ENCODE data around the gene C16orf96.

Gene C16orf96

DNA sequence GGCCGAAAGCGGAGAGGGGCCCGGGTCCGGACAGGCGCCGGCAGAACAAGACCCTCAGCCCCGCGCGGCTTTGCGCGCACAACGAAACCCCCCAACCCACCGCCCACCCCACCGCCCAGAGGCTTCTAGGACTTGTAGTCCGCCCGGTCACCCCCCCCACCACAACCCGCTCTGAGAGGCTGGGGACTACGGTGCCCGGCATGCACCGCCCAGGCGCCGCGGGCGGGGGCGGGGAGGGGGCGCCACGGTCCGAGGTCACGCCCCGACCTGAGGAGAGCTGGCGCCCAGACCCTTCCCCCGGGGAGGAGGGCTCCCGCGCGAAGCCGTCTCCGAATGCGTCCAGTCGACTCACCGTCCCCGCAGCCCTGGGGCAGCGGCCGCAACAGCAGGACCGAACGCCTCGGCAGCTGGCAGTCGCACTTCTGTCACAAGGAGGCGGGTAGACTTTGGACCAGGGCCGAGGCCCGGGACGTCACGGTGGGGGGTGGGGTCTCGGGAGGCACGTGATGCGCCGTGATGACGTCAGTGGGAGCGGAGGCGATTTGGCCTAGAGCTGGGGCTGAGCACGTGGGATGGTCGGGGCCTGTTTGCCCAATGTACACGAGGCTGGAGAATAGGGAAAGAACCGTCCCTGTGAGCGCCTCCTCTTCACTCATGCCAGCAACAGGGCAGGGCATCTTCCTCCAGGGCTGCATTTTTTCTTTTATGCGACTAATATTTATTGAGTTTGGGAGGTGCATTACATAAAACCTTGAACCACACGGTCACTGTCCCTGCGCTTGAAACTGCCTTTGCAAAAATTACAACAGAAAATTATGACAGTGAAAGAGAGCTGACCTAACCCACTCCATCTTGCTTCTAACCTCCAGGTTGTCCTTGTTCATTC lies 17.5 kb upstream of the C16orf96 start, which contains the start of gene CDIP1 (continued):
- TF ChIP-seq ZNF660 (tag by site-specific recombination; IDR thresholded peaks at IDR 0.05) (peak; percentile 70; the same call in 1 of the 2 replicates), GLI4 (tag by site-specific recombination; IDR thresholded peaks at IDR 0.05) (peak; percentile 90), ZNF223 (tag by site-specific recombination; IDR thresholded peaks at IDR 0.05) (no peak), ZBTB11 (tag by site-specific recombination; conservative IDR thresholded peaks at IDR 0.05; ENCODE audit: low read depth) (no peak; the same call in 1 of the 2 replicates)
- TF ChIP-seq, protein P1, sequence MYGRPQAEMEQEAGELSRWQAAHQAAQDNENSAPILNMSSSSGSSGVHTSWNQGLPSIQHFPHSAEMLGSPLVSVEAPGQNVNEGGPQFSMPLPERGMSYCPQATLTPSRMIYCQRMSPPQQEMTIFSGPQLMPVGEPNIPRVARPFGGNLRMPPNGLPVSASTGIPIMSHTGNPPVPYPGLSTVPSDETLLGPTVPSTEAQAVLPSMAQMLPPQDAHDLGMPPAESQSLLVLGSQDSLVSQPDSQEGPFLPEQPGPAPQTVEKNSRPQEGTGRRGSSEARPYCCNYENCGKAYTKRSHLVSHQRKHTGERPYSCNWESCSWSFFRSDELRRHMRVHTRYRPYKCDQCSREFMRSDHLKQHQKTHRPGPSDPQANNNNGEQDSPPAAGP (tag by site-specific recombination; IDR thresholded peaks at IDR 0.05) = peak; percentile 96

DNA sequence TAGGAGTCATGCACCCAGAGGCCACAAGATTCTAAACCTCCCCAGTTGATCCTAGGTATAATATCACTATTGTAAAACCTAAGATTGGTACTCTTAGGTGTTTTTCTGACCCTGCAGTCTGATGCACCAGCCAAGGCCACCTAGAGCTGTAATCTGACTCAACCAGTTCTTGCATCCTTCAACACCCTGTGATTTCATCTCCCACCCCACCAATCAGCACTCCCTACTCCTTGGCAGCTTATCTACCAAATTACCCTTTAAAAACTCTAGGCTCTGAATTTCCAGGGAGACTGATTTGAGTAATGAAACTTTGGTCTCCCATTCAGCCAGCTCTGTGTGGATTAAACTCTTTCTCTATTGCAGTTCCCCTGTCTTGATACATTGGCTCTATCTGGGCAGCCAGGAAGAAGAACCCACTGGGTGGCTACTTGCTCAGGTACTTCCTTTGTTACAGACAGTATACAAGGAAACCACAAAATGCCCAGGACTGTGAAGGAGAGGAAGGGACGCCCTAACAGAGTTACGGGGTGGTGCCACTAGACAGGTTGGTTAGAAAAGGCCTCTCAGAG lies 16.3 kb upstream of the C16orf96 start:
- ChIA-PET POLR2A (interaction anchor here (1.6 kb wide), 1 partner anchor 19 kb away, joined by 3 read pairs; no protein-coding TSS in a partner anchor), CTCF (interaction anchor here (0.6 to 2.7 kb wide), 5 partner anchors 9 to 111 kb away, joined by 4 to 21 read pairs (median 5); no protein-coding TSS in a partner anchor)
- Histone ChIP-seq H3K27ac (ENCODE audit: extremely low read depth, low read depth, low read length) (no peak overlapping the region), H3K9me3 (ENCODE audit: control insufficient read depth, insufficient read depth, low read depth, low read length) (no peaks in the 10 kb centered on the region), H3K4me1 (ENCODE audit: control insufficient read depth, insufficient read depth, low read length) (no peaks in the 10 kb centered on the region), H3K4me3 (ENCODE audit: low read depth, low read length) (no peak overlapping the region), H3K36me3 (ENCODE audit: control insufficient read depth in 2 of 2, insufficient read depth in 1 of 2, low read length in 2 of 2) (peaks cover 0 to 16% of the 10 kb centered on the region in 2 experiments; a peak in 1 of 3 replicates)
- no peak for TF ChIP-seq ZNF768 (tag by site-specific recombination; IDR thresholded peaks at IDR 0.05)
- TF ChIP-seq, protein P2, sequence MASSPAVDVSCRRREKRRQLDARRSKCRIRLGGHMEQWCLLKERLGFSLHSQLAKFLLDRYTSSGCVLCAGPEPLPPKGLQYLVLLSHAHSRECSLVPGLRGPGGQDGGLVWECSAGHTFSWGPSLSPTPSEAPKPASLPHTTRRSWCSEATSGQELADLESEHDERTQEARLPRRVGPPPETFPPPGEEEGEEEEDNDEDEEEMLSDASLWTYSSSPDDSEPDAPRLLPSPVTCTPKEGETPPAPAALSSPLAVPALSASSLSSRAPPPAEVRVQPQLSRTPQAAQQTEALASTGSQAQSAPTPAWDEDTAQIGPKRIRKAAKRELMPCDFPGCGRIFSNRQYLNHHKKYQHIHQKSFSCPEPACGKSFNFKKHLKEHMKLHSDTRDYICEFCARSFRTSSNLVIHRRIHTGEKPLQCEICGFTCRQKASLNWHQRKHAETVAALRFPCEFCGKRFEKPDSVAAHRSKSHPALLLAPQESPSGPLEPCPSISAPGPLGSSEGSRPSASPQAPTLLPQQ (tag by site-specific recombination; IDR thresholded peaks at IDR 0.05) = no peak
- no peak for TF ChIP-seq ZNF610 (tag by site-specific recombination; IDR thresholded peaks at IDR 0.05; ENCODE audit: borderline replicate concordance)
- no peak for TF ChIP-seq ZNF585B (tag by site-specific recombination; IDR thresholded peaks at IDR 0.05)
- TF ChIP-seq SETDB1 (IDR thresholded peaks at IDR 0.05; ENCODE audit: insufficient read length, low read length) = peak; percentile 91

DNA sequence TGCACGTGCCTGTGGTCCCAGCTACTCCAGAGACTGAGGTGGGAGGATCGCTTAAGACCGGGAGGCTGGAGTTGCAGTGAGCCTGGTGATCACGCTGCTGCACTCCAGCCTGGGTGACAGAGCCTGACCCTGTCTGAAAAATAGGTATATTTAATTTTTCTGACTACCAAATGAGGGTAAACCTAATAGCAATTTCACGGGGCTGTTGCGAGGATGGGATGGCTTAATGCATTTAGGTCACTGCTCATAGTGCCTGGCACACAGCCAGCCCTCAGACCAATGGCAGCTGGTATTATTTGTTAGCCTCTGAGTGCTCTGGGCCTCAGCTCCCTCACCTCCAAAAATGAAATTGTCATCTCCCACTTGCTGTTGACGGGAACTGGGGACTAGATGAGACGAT lies 11.7 kb upstream of the C16orf96 start:
- Histone ChIP-seq H3K27ac (ENCODE audit: extremely low read depth, low read depth, low read length) (no peak overlapping the region), H3K4me3 (ENCODE audit: low read depth, low read length) (no peak overlapping the region), H3K36me3 (ENCODE audit: control insufficient read depth in 2 of 2, insufficient read depth in 1 of 2, low read length in 2 of 2) (no peaks in the 10 kb centered on the region), H3K4me1 (ENCODE audit: control insufficient read depth, insufficient read depth, low read length) (no peaks in the 10 kb centered on the region), H3K9me3 (ENCODE audit: control insufficient read depth, insufficient read depth, low read depth, low read length) (no peaks in the 10 kb centered on the region)
- CTCF ChIA-PET = interaction anchor here (0.6 to 1.0 kb wide), 2 partner anchors 26 to 38 kb away, joined by 3 read pairs; no protein-coding TSS in a partner anchor
- POLR2A ChIA-PET = no interaction called here
- TF ChIP-seq ZBTB26 (tag by site-specific recombination; optimal IDR thresholded peaks at IDR 0.05) (no peak), ZNF664 (tag by site-specific recombination; IDR thresholded peaks at IDR 0.05) (no peak), ZNF37A (tag by site-specific recombination; IDR thresholded peaks at IDR 0.05) (no peak), ZNF391 (tag by site-specific recombination; IDR thresholded peaks at IDR 0.05; ENCODE audit: borderline replicate concordance, low read depth) (no peak), ZNF449 (tag by site-specific recombination; IDR thresholded peaks at IDR 0.05) (no peak), ZNF211 (tag by site-specific recombination; IDR thresholded peaks at IDR 0.05; ENCODE audit: low read depth) (no peak), ZNF701 (tag by site-specific recombination; IDR thresholded peaks at IDR 0.05) (no peak)

All from HEK293 (cell line).